22Rv1 (cell line): ENCODE measurements around the gene MARK4.

ENCODE experiments used
- CTCF ChIP-seq: fragments of 450-650 bp; IDR thresholded peaks from 2 replicates; pipeline ENCODE4 v1.5.1; 2017; ENCODE audit warnings: mild to moderate bottlenecking
- ZFX ChIP-seq: fragments of 450-650 bp; IDR thresholded peaks from 2 replicates; pipeline ENCODE4 v1.6.1; 2017; ENCODE audit warnings: antibody characterized with exemption, borderline replicate concordance

GRCh38 chr19:45215391-45216191 is 35.5 kb upstream of the MARK4 start:
- TF ChIP-seq CTCF (no peak), ZFX (no peak)
